HepG2 (cell line): ENCODE results near the gene JMJD6. TPM values are rescaled to one million over a fixed set of nuclear protein-coding genes. Genes with fewer than 3 reads are reported as not detected.
"Not testable (repeated sequence)": the region's sequence is repeated elsewhere in the genome, so short reads cannot be mapped to it uniquely, and the experiment has no call there.

Source experiments
- ATAC-seq: fragments of 200-7000 bp; cut with Tn5 transposase; 3 replicates; pipeline ENCODE4 v1.9.1; 2020; ENCODE audit warnings: mild to moderate bottlenecking, moderate library complexity
- BruUV-seq: library from RNA; stranded (reverse); fragments of 400-500 nt; replicated peaks from 2 replicates; lab custom pipeline; 2021; lab: Mats Ljungman, UMichigan
- CTCF ChIA-PET: fragments of 300-600 bp; formaldehyde crosslinking; extraction: SDS; loops from one replicate; lab custom pipeline; 2021; ENCODE audit warnings: low total read pairs, inconsistent platforms, low intra/inter-chr PET ratio; lab: Yijun Ruan, JAX
- POLR2A ChIA-PET: fragments of 350-600 bp; sonication (Branson Sonifier 250); formaldehyde crosslinking; loops from one replicate; lab custom pipeline; 2020; ENCODE audit warnings: antibody characterized with exemption, inconsistent platforms; lab: Yijun Ruan, JAX
- DNase-seq: peaks from one replicate; pipeline ENCODE4 v3.0.0-alpha.2; 2015; ENCODE audit warnings: low spot score
- FAIRE-seq: peaks from 3 replicates; lab custom pipeline; 2011; peaks lifted over from hg19 to GRCh38; lab: Jason Lieb, UNC
- H2AFZ ChIP-seq: one replicate; pipeline ENCODE4 v1.6.1; 2011; ENCODE audit warnings: low read length, inconsistent platforms
- H3K27ac ChIP-seq: fragments of 300-600 bp; 3 replicates; pipeline ENCODE4 v1.8.0; 2011; ENCODE audit warnings: mixed run types, mild to moderate bottlenecking, mixed read lengths, low read length, inconsistent platforms; ENCODE audit not compliant: insufficient read depth; ENCODE audit errors: extremely low read length
- H3K27me3 ChIP-seq, 2 experiments: fragments of 200-600 bp in 1 of 2; 2 replicates in 1 of 2; 3 replicates in 1 of 2; pipeline versions ENCODE4 v1.6.0 to v1.8.0; 2011; ENCODE audit warnings: low read length in 2 of 2, mild to moderate bottlenecking in 2 of 2, moderate library complexity in 2 of 2, inconsistent platforms in 1 of 2; ENCODE audit not compliant: insufficient read depth in 2 of 2, control insufficient read depth in 1 of 2
- H3K36me3 ChIP-seq, 2 experiments: fragments of 200-600 bp in 1 of 2; replicated peaks in 1 of 2; 2 replicates in 1 of 2; 3 replicates in 1 of 2; pipeline versions ENCODE4 v1.5.1 to v1.8.0; 2011; ENCODE audit warnings: low read length in 2 of 2, inconsistent platforms in 1 of 2; ENCODE audit not compliant: insufficient read depth in 2 of 2, control insufficient read depth in 1 of 2
- H3K4me1 ChIP-seq: 2 replicates; pipeline ENCODE4 v1.5.1; 2012; ENCODE audit warnings: low read length, inconsistent platforms; ENCODE audit not compliant: insufficient read depth
- H3K4me2 ChIP-seq: 2 replicates; pipeline ENCODE4 v1.6.0; 2011; ENCODE audit warnings: low read depth, low read length, inconsistent platforms
- H3K4me3 ChIP-seq, 3 experiments: fragments of 200-600 bp in 1 of 3; sonication (generic), shearing (Covaris generic) in 1 of 3; replicated peaks in 1 of 3; 2 replicates each; pipeline ENCODE4 v1.5.1; 2011 to 2016; ENCODE audit warnings: low read length in 3 of 3, inconsistent platforms in 2 of 3, low read depth in 2 of 3, mild to moderate bottlenecking in 2 of 3, control low read depth in 1 of 3, mixed read lengths in 1 of 3; ENCODE audit not compliant: insufficient read depth in 1 of 3
- H3K79me2 ChIP-seq: one replicate; pipeline ENCODE4 v1.6.1; 2011; ENCODE audit warnings: low read length, inconsistent platforms; ENCODE audit not compliant: insufficient read depth
- H3K9ac ChIP-seq: 2 replicates; pipeline ENCODE4 v1.6.0; 2011; ENCODE audit warnings: mild to moderate bottlenecking, low read depth, low read length, inconsistent platforms; ENCODE audit not compliant: insufficient read depth
- H3K9me3 ChIP-seq: 2 replicates; pipeline ENCODE4 v1.5.1; 2012; ENCODE audit warnings: mild to moderate bottlenecking, low read length
- H4K20me1 ChIP-seq: 2 replicates; pipeline ENCODE4 v1.6.0; 2011; ENCODE audit warnings: inconsistent platforms, mild to moderate bottlenecking, low read length, moderate library complexity; ENCODE audit not compliant: insufficient read depth
- BCL6 ChIP-seq: IDR thresholded peaks from 2 replicates; pipeline ENCODE4 v1.6.1; 2016; ENCODE audit warnings: missing genetic modification reagents, missing compliant biosample characterization
- BORCS8-MEF2B ChIP-seq: sonication (generic); formaldehyde crosslinking; IDR thresholded peaks from 2 replicates; pipeline ENCODE4 v1.8.0; 2022; ENCODE audit warnings: mild to moderate bottlenecking, missing genetic modification reagents
- CENPBD1 ChIP-seq: sonication (generic); formaldehyde crosslinking; IDR thresholded peaks from 2 replicates; pipeline ENCODE4 v1.8.0; 2022; ENCODE audit warnings: missing genetic modification reagents, low read depth, mild to moderate bottlenecking, borderline replicate concordance
- HOXA3 ChIP-seq: sonication (generic); formaldehyde crosslinking; IDR thresholded peaks from 2 replicates; pipeline ENCODE4 v1.5.0; 2020; ENCODE audit warnings: missing genetic modification reagents
- KDM5A ChIP-seq: fragments of 200-600 bp; sonication (generic); IDR thresholded peaks from 2 replicates; pipeline ENCODE4 v1.7.0; 2018; ENCODE audit warnings: antibody characterized with exemption, mild to moderate bottlenecking, low read length, borderline replicate concordance
- PAF1 ChIP-seq: IDR thresholded peaks from 2 replicates; pipeline ENCODE4 v1.6.1; 2016; ENCODE audit warnings: missing genetic modification reagents, missing compliant biosample characterization
- POLR2A ChIP-seq, 2 experiments: IDR thresholded peaks; 2 replicates each; pipeline ENCODE4 v1.6.1; 2011; ENCODE audit warnings: low read depth in 2 of 2, low read length in 2 of 2, mild to moderate bottlenecking in 1 of 2, moderate library complexity in 1 of 2; ENCODE audit not compliant: insufficient read depth in 1 of 2
- POLR2G ChIP-seq: fragments of 200-400 bp; formaldehyde crosslinking; IDR thresholded peaks from 2 replicates; pipeline ENCODE4 v1.6.1; 2018; ENCODE audit warnings: mild to moderate bottlenecking, low read depth, low read length, moderate library complexity
- RBM22 ChIP-seq: fragments of 200-400 bp; formaldehyde crosslinking; optimal IDR thresholded peaks from 2 replicates; pipeline ENCODE3; 2017; ENCODE audit warnings: mild to moderate bottlenecking, low read length, moderate library complexity
- SALL1 ChIP-seq: sonication (generic); formaldehyde crosslinking; IDR thresholded peaks from 2 replicates; pipeline ENCODE4 v1.8.0; 2022; ENCODE audit warnings: mild to moderate bottlenecking, missing genetic modification reagents
- SNAPC2 ChIP-seq: sonication (generic); formaldehyde crosslinking; IDR thresholded peaks from 2 replicates; pipeline ENCODE4 v1.8.1; 2022; ENCODE audit warnings: mild to moderate bottlenecking, missing genetic modification reagents
- TSC22D2 ChIP-seq: sonication (generic); formaldehyde crosslinking; IDR thresholded peaks from 2 replicates; pipeline ENCODE4 v1.5.1; 2020; ENCODE audit warnings: missing genetic modification reagents, mild to moderate bottlenecking, borderline replicate concordance
- ZFP90 ChIP-seq: sonication (generic); formaldehyde crosslinking; IDR thresholded peaks from 2 replicates; pipeline ENCODE4 v1.8.0; 2022; ENCODE audit warnings: missing genetic modification reagents, mild to moderate bottlenecking, inconsistent platforms, borderline replicate concordance
- ZFY ChIP-seq: sonication (generic); formaldehyde crosslinking; IDR thresholded peaks from 2 replicates; pipeline ENCODE4 v1.4.0; 2020; ENCODE audit warnings: missing genetic modification reagents
- ZNF547 ChIP-seq: sonication (generic); formaldehyde crosslinking; IDR thresholded peaks from 2 replicates; pipeline ENCODE4 v1.5.1; 2020; ENCODE audit warnings: mild to moderate bottlenecking, missing genetic modification reagents
- ZNF740 ChIP-seq: sonication (generic); formaldehyde crosslinking; IDR thresholded peaks from 2 replicates; pipeline ENCODE4 v1.4.0; 2020; ENCODE audit warnings: missing genetic modification reagents
- ZNF777 ChIP-seq: sonication (generic); formaldehyde crosslinking; IDR thresholded peaks from 2 replicates; pipeline ENCODE4 v1.4.0; 2020; ENCODE audit warnings: missing genetic modification reagents
- ZNF784 ChIP-seq: sonication (generic); formaldehyde crosslinking; IDR thresholded peaks from 2 replicates; pipeline ENCODE4 v1.5.1; 2020; ENCODE audit warnings: missing genetic modification reagents, mild to moderate bottlenecking, borderline replicate concordance
- ZNF800 ChIP-seq: sonication (generic); formaldehyde crosslinking; IDR thresholded peaks from 2 replicates; pipeline ENCODE4 v1.4.0; 2020; ENCODE audit warnings: missing genetic modification reagents
- WGBS: methylation state at CpG from one replicate; pipeline ENCODE4 v1.1.6; 2017; ENCODE audit warnings: low lambda C conversion rate; 5-methylcytosine and 5-hydroxymethylcytosine counted together
- in situ Hi-C: cut with HindIII; loops from 2 replicates; pipeline ENCODE4 v1.10.0; 2017; ENCODE audit warnings: low pct_unique_long_range_greater_than_20kb; ENCODE audit not compliant: extremely low pct_ligation_motif_present
- intact Hi-C: fragments of 100-400 bp; cut with micrococcal nuclease; formaldehyde crosslinking; loops from one replicate; pipeline ENCODE4 v1.10.0; 2022; ENCODE audit not compliant: unreplicated experiment
- polyA plus RNA-seq, 8 experiments: library from polyadenylated mRNA; depleted of rRNA in 3 of 8; stranded (reverse) in 7 of 8; unstranded in 1 of 8; fragments of >200 nt; fragmentation: Illumina TruSeq in 4 of 8; extraction: Trizol in 4 of 8; gene quantifications; 2 replicates each; pipeline versions ENCODE4 v1.2.1 to v1.2.3, GENCODE V29; 2011 to 2016; ENCODE audit warnings: low read depth in 4 of 8, missing spikeins in 1 of 8, mixed read lengths in 1 of 8; ENCODE audit not compliant: insufficient read depth in 1 of 8
- total RNA-seq, 5 experiments: library from RNA; depleted of rRNA; stranded (reverse); fragments of >200 nt; fragmentation: Illumina TruSeq; extraction: Trizol; gene quantifications; 2 replicates each; pipeline ENCODE4 v1.2.3, GENCODE V29; 2016; ENCODE audit warnings: low read depth in 1 of 5

JMJD6 gene
- total and polyA plus RNA-seq, 2 of the 13 experiments (the other 11 are each of a cell fraction or from before 2014, with no cell fraction given), result 33.6 to 41.0 TPM

GRCh38 chr17:76731800-76732733 is 5.7 kb upstream of the JMJD6 start:
- Histone ChIP-seq H3K79me2 (peaks cover 68% of the 10 kb centered on the region), H4K20me1 (peaks cover 40% of the 10 kb centered on the region), H3K36me3 (peaks cover 12 to 35% of the 10 kb centered on the region in 2 experiments), H3K27ac (peak overlapping the region; percentile 12), H3K4me1 (peaks cover 58% of the 10 kb centered on the region)
- H3K27me3 ChIP-seq, BruUV-seq, H2AFZ ChIP-seq, DNase-seq, H3K4me2 ChIP-seq, in situ Hi-C loops, intact Hi-C loops, H3K4me3 ChIP-seq, ATAC-seq, FAIRE-seq, H3K9me3 ChIP-seq, H3K9ac ChIP-seq, CTCF ChIA-PET: not testable (repeated sequence)
- WGBS, result 94% methylated on average over 13 of the region's 13 CpGs
- POLR2A ChIA-PET, result interaction anchor here (0.8 to 1.8 kb wide), 3 partner anchors 13 to 61 kb away, joined by 3 to 8 read pairs (median 3); no protein-coding TSS in a partner anchor
- 0 out of 2 replicates have a peak, but pooled peaks have one; percentile 35 for TF ChIP-seq ZNF547 (CRISPR knock-in tag)
- TF ChIP-seq ZFY (CRISPR knock-in tag), result 0 out of 2 replicates have a peak, but pooled peaks have one; percentile 20
- 0 out of 2 replicates have a peak, but pooled peaks have one; percentile 9 for TF ChIP-seq SALL1 (CRISPR knock-in tag)
- TF ChIP-seq ZNF784 (CRISPR knock-in tag), result 0 out of 2 replicates have a peak, but pooled peaks have one; percentile 12
- 0 out of 2 replicates have a peak, but pooled peaks have one; percentile 11 for TF ChIP-seq KDM5A
- 0 out of 2 replicates have a peak, but pooled peaks have one; percentile 35 for TF ChIP-seq PAF1 (CRISPR knock-in tag)
- 0 out of 2 replicates have a peak, but pooled peaks have one; percentile 27 for TF ChIP-seq BORCS8-MEF2B (CRISPR knock-in tag)
- TF ChIP-seq HOXA3 (CRISPR knock-in tag), result 0 out of 2 replicates have a peak, but pooled peaks have one; percentile 28
- 0 out of 2 replicates have a peak, but pooled peaks have one; percentile 3 for TF ChIP-seq BCL6
- TF ChIP-seq ZNF740 (CRISPR knock-in tag), result 0 out of 2 replicates have a peak, but pooled peaks have one; percentile 22
- TF ChIP-seq SNAPC2 (CRISPR knock-in tag), result 0 out of 2 replicates have a peak, but pooled peaks have one; percentile 17
- TF ChIP-seq POLR2A (IDR thresholded peaks at IDR 0.05; ENCODE audit: insufficient read depth in 1 of 2, low read depth in 2 of 2, low read length in 2 of 2), result peak; percentile 10 to 27; a peak in 1 of 4 replicates
- peak; percentile 70 for TF ChIP-seq POLR2G
- 0 out of 2 replicates have a peak, but pooled peaks have one; percentile 43 for TF ChIP-seq TSC22D2 (CRISPR knock-in tag)
- peak; percentile 37 for TF ChIP-seq RBM22
- 0 out of 2 replicates have a peak, but pooled peaks have one; percentile 31 for TF ChIP-seq CENPBD1 (CRISPR knock-in tag)
- peak; percentile 10; the same call in 1 of the 2 replicates for TF ChIP-seq ZNF777 (CRISPR knock-in tag)
- 0 out of 2 replicates have a peak, but pooled peaks have one; percentile 49 for TF ChIP-seq ZFP90 (CRISPR knock-in tag)
- TF ChIP-seq ZNF800 (CRISPR knock-in tag), result peak; percentile 32; the same call in 1 of the 2 replicates
